ENCODE data around the gene PHPT1. TPM values are rescaled to one million over a fixed set of nuclear protein-coding genes. Genes with fewer than 3 reads are reported as not detected.

The PHPT1 gene
- total and polyA plus RNA-seq, 2 of the 13 experiments (the other 11 are each of a cell fraction or from before 2014, with no cell fraction given), result 189 to 192 TPM

GRCh38 chr9:136814725-136815421, 34.3 kb upstream of the PHPT1 start:
- no peak for FAIRE-seq
- CTCF ChIA-PET (ENCODE audit: low intra/inter-chr PET ratio, low total read pairs), result no interaction called here

More at GRCh38 chr9:136814725-136815421, 34.3 kb upstream of the PHPT1 start:
- ATAC-seq (no peak), DNase-seq (ENCODE audit: low spot score) (no peak)
- H3K9ac ChIP-seq (ENCODE audit: insufficient read depth, low read depth, low read length), result no peak overlapping the region
- no peak overlapping the region for H3K27ac ChIP-seq (ENCODE audit: extremely low read length, insufficient read depth, low read length)
- in situ Hi-C loops (cut with HindIII; ENCODE audit: extremely low pct_ligation_motif_present, low pct_unique_long_range_greater_than_20kb) (no loop called here), intact Hi-C loops (cut with micrococcal nuclease; ENCODE audit: unreplicated experiment) (no loop called here)
- peaks cover 48% of the 10 kb centered on the region for H3K79me2 ChIP-seq (ENCODE audit: insufficient read depth, low read length)
- BruUV-seq (replicated peaks), result no TSS peak
- H3K27me3 ChIP-seq (ENCODE audit: control insufficient read depth in 1 of 2, insufficient read depth in 2 of 2, low read length in 2 of 2), result no peaks in the 10 kb centered on the region
- H3K9me3 ChIP-seq (ENCODE audit: low read length), result no peaks in the 10 kb centered on the region
- H2AFZ ChIP-seq (ENCODE audit: low read length), result no peak overlapping the region
- POLR2A ChIA-PET, result interaction anchor here (1.0 kb wide), 1 partner anchor 15 kb away, joined by 4 read pairs; no protein-coding TSS in a partner anchor
- no peak overlapping the region for H3K4me2 ChIP-seq (ENCODE audit: low read depth, low read length)
- no peaks in the 10 kb centered on the region; the same call in 1 of the 2 replicates for H4K20me1 ChIP-seq (ENCODE audit: insufficient read depth, low read length)
- 95% methylated on average over 13 of the region's 13 CpGs for WGBS (ENCODE audit: low lambda C conversion rate)
- no peak for TF ChIP-seq RBFOX2 (IDR thresholded peaks at IDR 0.05; ENCODE audit: low read depth, low read length)
- TF ChIP-seq POLR2G (IDR thresholded peaks at IDR 0.05; ENCODE audit: low read depth, low read length), result peak; percentile 19; the same call in 1 of the 2 replicates
- peak; percentile 18; the same call in 1 of the 2 replicates for TF ChIP-seq ZNF687 (CRISPR knock-in tag; IDR thresholded peaks at IDR 0.05)
- TF ChIP-seq AGO2 (optimal IDR thresholded peaks at IDR 0.05; ENCODE audit: low read depth, low read length), result peak; percentile 21
- H3K4me1 ChIP-seq (ENCODE audit: insufficient read depth, low read length), result peaks cover 40% of the 10 kb centered on the region
- peaks cover 2 to 28% of the 10 kb centered on the region in 2 experiments; a peak in 4 of 5 replicates for H3K36me3 ChIP-seq (replicated peaks in 1 of 2; ENCODE audit: control insufficient read depth in 1 of 2, insufficient read depth in 2 of 2, low read length in 2 of 2)
- no peak overlapping the region for H3K4me3 ChIP-seq (replicated peaks in 1 of 3; ENCODE audit: insufficient read depth in 1 of 3, low read depth in 2 of 3, low read length in 3 of 3)

All from HepG2 (cell line).